ENCODE results near the gene ACOX3.
A peak's percentile ranks its signal among the peaks of the same experiment; 100 is the strongest.

- TF ChIP-seq CTCF (conservative IDR thresholded peaks at IDR 0.05; ENCODE audit: low read length) (peak; percentile 55), EZH2phosphoT487 (IDR thresholded peaks at IDR 0.05; ENCODE audit: borderline replicate concordance, low read depth, low read length) (no peak)
These were observed 120.2 kb downstream of the ACOX3 start for GRCh38 chr4:8320386-8320750.

Data from OCI-LY7 (cell line).